ENCODE results near the gene ADGRG3.

GRCh38 chr16:57642160-57643135 is 25.7 kb upstream of the ADGRG3 start:
- no peak for TF ChIP-seq POLR2A (IDR thresholded peaks at IDR 0.05; ENCODE audit: borderline replicate concordance, extremely low read depth, insufficient read depth, insufficient read length)
- TF ChIP-seq CTCF (IDR thresholded peaks at IDR 0.05 in 2 of 3, conservative IDR thresholded peaks at IDR 0.05 in 1 of 3; ENCODE audit: borderline replicate concordance in 1 of 3, insufficient read depth in 1 of 3, low read depth in 2 of 3, low read length in 2 of 3): no peak
- TF ChIP-seq EZH2 (IDR thresholded peaks at IDR 0.05): no peak
- no peak for TF ChIP-seq SIN3A (IDR thresholded peaks at IDR 0.05; ENCODE audit: low read depth)
- no peak for TF ChIP-seq TCF7L2 (IDR thresholded peaks at IDR 0.05; ENCODE audit: borderline replicate concordance, extremely low read depth, insufficient read depth, insufficient read length)
- no peak for TF ChIP-seq POLR2AphosphoS5 (IDR thresholded peaks at IDR 0.05; ENCODE audit: low read depth, low read length)

Data from HCT116 (cell line).